ENCODE results near the gene AOC1. TPM values are rescaled to one million over a fixed set of nuclear protein-coding genes. Genes with fewer than 3 reads are reported as not detected.

The AOC1 gene
- total and polyA plus RNA-seq, 3 experiments from 2014 or later: not detected

- Mint-ChIP-seq H3K9me3 (peaks cover 32 to 44% (median 40%) of the 10 kb centered on the region in 5 donors), H3K36me3 (peaks cover 0 to 24% (median 0%) of the 10 kb centered on the region in 3 donors), H3K4me3 (no peak overlapping the region), H3K27ac (no peak overlapping the region), H3K27me3 (no peaks in the 10 kb centered on the region), H3K4me1 (peaks cover 22 to 34% (median 22%) of the 10 kb centered on the region in 3 donors)
- ChIA-PET CTCF (interaction anchor here (1.4 to 3.2 kb wide), 5 partner anchors 9 to 101 kb away, joined by 3 to 13 read pairs (median 4); no protein-coding TSS in a partner anchor), POLR2A (no interaction called here)
- no peak overlapping the region for H3K27ac ChIP-seq (ENCODE audit: low read depth, low read length)
- no peak for DNase-seq
- H3K36me3 ChIP-seq (ENCODE audit: insufficient read depth, low read length): no peaks in the 10 kb centered on the region
- H3K4me1 ChIP-seq (ENCODE audit: insufficient read depth, low read length): peaks cover 12% of the 10 kb centered on the region
- no peak overlapping the region for H3K4me3 ChIP-seq (ENCODE audit: low read length)
- H3K9me3 ChIP-seq (ENCODE audit: low read length): no peaks in the 10 kb centered on the region
- H3K27me3 ChIP-seq (ENCODE audit: insufficient read depth, low read length, poor library complexity, severe bottlenecking): no peaks in the 10 kb centered on the region
Observed at GRCh38 chr7:150879345-150879744, 27.0 kb downstream of the AOC1 start.

DNA sequence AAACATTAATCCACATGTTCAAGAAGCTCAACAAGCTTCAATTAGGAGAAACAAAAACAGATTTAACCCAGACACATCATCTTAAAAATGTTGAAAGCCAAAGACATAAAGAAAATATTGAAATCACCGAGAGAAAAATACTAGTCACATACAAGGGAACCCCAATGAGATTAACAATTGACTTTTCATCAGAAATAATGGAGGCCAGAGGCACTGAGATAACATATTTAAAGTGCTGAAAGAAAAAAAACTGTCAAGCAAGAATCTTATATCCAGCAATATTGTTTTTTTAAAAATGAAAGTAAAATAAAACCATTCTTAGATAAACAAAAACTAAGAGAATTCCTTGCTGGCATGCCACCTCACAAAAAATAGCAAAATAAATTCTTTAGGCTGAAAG lies 28.9 kb downstream of the AOC1 start:
- CTCF ChIA-PET: interaction anchor here (1.0 to 1.8 kb wide), 2 partner anchors 11 to 19 kb away, joined by 3 to 4 read pairs; no protein-coding TSS in a partner anchor

DNA sequence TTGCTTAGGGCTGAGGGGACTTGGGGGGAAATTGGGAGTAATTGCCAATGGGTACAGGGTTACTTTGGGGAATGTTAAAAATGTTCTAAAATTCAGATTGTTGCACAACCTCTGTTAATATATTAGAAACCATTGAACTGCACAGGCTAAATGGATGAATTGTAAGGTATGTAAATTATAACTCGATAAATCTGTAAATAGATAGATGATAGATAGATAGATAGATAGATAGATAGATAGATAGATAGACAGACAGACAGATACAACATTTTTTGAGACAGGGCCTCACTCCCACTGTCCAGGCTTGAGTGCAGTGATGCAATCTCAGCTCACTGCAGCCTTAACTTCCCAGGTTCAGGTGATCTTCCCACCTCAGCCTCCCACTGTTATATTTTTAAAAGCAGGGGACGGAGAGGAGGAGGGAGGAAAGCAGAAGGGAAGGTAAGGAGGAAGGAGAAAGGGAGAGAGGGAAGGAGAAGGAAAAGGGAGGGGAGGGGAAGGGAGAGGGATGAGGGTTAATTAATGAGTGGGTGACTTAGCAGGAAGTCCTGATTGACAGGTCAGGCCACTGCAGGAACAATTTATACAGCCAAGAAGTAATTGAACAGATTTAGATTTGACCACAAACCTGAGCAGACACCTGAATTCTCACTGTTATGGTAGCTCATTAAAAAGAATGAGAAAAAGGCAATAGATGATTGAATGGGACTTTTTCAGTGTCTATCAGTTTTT lies 38.7 kb downstream of the AOC1 start:
- Histone ChIP-seq H3K27ac (ENCODE audit: low read depth, low read length) (no peak overlapping the region), H3K36me3 (ENCODE audit: insufficient read depth, low read length) (no peaks in the 10 kb centered on the region), H3K9me3 (ENCODE audit: low read length) (no peaks in the 10 kb centered on the region), H3K4me3 (ENCODE audit: low read length) (no peak overlapping the region), H3K4me1 (ENCODE audit: insufficient read depth, low read length) (no peaks in the 10 kb centered on the region), H3K27me3 (ENCODE audit: insufficient read depth, low read length, poor library complexity, severe bottlenecking) (no peaks in the 10 kb centered on the region)
- CTCF ChIA-PET: interaction anchor here (1.0 kb wide), 1 partner anchor 9 kb away, joined by 3 read pairs; no protein-coding TSS in a partner anchor
- no peak for DNase-seq
- H3K4me1 Mint-ChIP-seq: no peaks in the 10 kb centered on the region
- no peak overlapping the region for H3K4me3 Mint-ChIP-seq
- peaks cover 0 to 10% (median 0%) of the 10 kb centered on the region in 3 donors for H3K36me3 Mint-ChIP-seq
- peaks cover 0 to 8% (median 2%) of the 10 kb centered on the region in 5 donors for H3K9me3 Mint-ChIP-seq
- POLR2A ChIA-PET: no interaction called here
- H3K27me3 Mint-ChIP-seq: peaks cover 2 to 21% of the 10 kb centered on the region in 2 donors
- no peak overlapping the region for H3K27ac Mint-ChIP-seq

More for the DNA sequence above, 28.9 kb downstream of the AOC1 start:
- Mint-ChIP-seq H3K4me1 (peaks cover 10 to 20% (median 13%) of the 10 kb centered on the region in 3 donors), H3K4me3 (no peak overlapping the region), H3K36me3 (peaks cover 0 to 32% (median 0%) of the 10 kb centered on the region in 3 donors), H3K27ac (no peak overlapping the region), H3K9me3 (peaks cover 44 to 55% (median 48%) of the 10 kb centered on the region in 5 donors), H3K27me3 (no peaks in the 10 kb centered on the region)
- Histone ChIP-seq H3K27me3 (ENCODE audit: insufficient read depth, low read length, poor library complexity, severe bottlenecking) (no peaks in the 10 kb centered on the region), H3K9me3 (ENCODE audit: low read length) (no peaks in the 10 kb centered on the region), H3K4me3 (ENCODE audit: low read length) (no peak overlapping the region), H3K27ac (ENCODE audit: low read depth, low read length) (no peak overlapping the region), H3K4me1 (ENCODE audit: insufficient read depth, low read length) (peaks cover 5% of the 10 kb centered on the region), H3K36me3 (ENCODE audit: insufficient read depth, low read length) (no peaks in the 10 kb centered on the region)
- DNase-seq: no peak
- POLR2A ChIA-PET: no interaction called here

DNA sequence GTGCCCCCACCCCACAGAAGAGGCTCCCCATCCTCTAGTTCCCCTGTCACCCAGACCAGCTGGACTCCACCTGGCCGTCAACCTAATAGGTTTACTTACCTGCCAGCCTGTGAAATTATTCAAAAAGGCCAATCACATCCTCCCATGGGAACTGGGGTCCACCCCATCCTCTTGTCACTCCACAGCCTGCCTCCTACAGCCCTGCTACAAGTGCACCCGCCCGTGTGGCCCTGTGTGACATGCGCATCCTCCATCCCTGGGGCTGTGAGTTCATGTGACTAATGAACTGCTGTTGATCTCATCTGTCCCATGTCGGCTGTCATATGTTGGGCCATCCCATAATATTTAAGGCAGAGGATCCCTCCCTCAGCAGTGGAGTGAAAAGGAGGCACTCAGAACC lies 39.4 kb downstream of the AOC1 start:
- Mint-ChIP-seq H3K4me1 (no peaks in the 10 kb centered on the region), H3K27ac (no peak overlapping the region), H3K9me3 (peaks cover 0 to 8% (median 0%) of the 10 kb centered on the region in 5 donors), H3K4me3 (no peak overlapping the region), H3K27me3 (peaks cover 6 to 28% of the 10 kb centered on the region in 2 donors), H3K36me3 (peaks cover 0 to 10% (median 0%) of the 10 kb centered on the region in 3 donors)
- peaks cover 2% of the 10 kb centered on the region for H3K27me3 ChIP-seq (ENCODE audit: insufficient read depth, low read length, poor library complexity, severe bottlenecking)
- H3K36me3 ChIP-seq (ENCODE audit: insufficient read depth, low read length): no peaks in the 10 kb centered on the region
- no peak for DNase-seq
- no peak overlapping the region for H3K27ac ChIP-seq (ENCODE audit: low read depth, low read length)
- CTCF ChIA-PET: no interaction called here
- POLR2A ChIA-PET: no interaction called here
- no peaks in the 10 kb centered on the region for H3K4me1 ChIP-seq (ENCODE audit: insufficient read depth, low read length)
- no peak overlapping the region for H3K4me3 ChIP-seq (ENCODE audit: low read length)
- H3K9me3 ChIP-seq (ENCODE audit: low read length): no peaks in the 10 kb centered on the region

DNA sequence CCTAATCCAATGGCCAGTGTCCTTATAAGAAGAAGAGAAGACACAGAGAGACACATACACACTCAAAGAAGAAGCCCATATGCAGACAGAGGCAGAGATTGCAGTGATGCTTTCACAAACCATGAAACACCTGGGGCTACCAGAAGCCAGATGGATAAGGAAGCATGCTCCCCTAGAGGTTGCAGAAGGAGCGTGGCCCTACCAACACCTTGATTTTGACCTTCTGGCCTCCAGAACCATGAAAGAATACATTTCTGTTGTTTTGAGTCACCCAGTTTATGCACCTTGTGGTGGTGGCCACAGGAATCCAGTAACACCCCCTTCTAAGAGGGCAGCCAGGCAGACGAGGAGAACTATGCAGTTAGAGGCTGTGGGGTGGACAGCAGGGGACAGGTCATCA lies 43.5 kb downstream of the AOC1 start:
- Histone ChIP-seq H3K27me3 (ENCODE audit: insufficient read depth, low read length, poor library complexity, severe bottlenecking) (peaks cover 10% of the 10 kb centered on the region), H3K9me3 (ENCODE audit: low read length) (no peaks in the 10 kb centered on the region), H3K4me3 (ENCODE audit: low read length) (no peak overlapping the region), H3K36me3 (ENCODE audit: insufficient read depth, low read length) (no peaks in the 10 kb centered on the region), H3K27ac (ENCODE audit: low read depth, low read length) (no peak overlapping the region), H3K4me1 (ENCODE audit: insufficient read depth, low read length) (peaks cover 8% of the 10 kb centered on the region)
- Mint-ChIP-seq H3K4me1 (peaks cover 5 to 15% (median 8%) of the 10 kb centered on the region in 3 donors), H3K27me3 (peaks cover 25 to 67% of the 10 kb centered on the region in 2 donors), H3K4me3 (no peak overlapping the region), H3K27ac (peak overlapping the region in 1 of 8 donors; percentile 33), H3K9me3 (peaks cover 0 to 6% (median 0%) of the 10 kb centered on the region in 5 donors), H3K36me3 (peaks cover 0 to 6% (median 0%) of the 10 kb centered on the region in 3 donors)
- POLR2A ChIA-PET: no interaction called here
- CTCF ChIA-PET: no interaction called here
- no peak for DNase-seq

DNA sequence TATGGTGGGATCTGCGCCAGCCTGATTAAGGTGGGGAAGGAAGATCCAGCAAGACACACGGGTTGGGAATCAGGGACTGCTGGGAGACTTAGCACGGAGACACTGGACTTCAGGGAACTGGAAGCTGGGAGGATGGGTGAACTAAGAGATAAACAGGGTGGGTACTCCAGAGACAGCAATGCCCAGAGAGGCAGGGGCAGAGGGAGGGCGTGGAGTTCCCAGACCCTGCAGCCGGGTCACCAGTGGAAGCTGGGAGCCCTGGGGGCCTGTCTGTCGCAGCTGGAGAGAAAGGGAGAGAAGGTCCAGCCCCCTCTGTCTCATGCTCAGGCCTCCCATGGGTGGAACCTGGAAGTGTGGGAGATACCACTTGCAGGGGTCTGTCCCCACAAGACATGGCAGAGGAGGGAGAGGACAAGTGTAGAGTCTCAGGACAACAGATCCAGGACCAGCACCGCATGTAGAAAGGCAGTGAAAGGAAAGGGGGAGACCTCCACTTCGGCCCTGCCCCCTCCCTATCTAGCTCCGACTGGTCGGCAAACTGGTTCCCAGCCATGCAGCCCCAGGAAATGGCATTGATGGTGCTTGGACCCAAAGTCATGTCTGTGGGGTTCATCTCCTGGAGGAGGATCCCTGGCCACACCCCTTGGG lies 44.4 kb downstream of the AOC1 start:
- H3K36me3 ChIP-seq (ENCODE audit: insufficient read depth, low read length): no peaks in the 10 kb centered on the region
- Mint-ChIP-seq H3K4me1 (peaks cover 5 to 15% (median 8%) of the 10 kb centered on the region in 3 donors), H3K36me3 (peaks cover 0 to 6% (median 0%) of the 10 kb centered on the region in 3 donors), H3K9me3 (peaks cover 0 to 6% (median 0%) of the 10 kb centered on the region in 5 donors), H3K4me3 (no peak overlapping the region), H3K27me3 (peaks cover 28 to 75% of the 10 kb centered on the region in 2 donors), H3K27ac (no peak overlapping the region)
- H3K4me3 ChIP-seq (ENCODE audit: low read length): no peak overlapping the region
- ChIA-PET CTCF (no interaction called here), POLR2A (no interaction called here)
- no peak for DNase-seq
- H3K9me3 ChIP-seq (ENCODE audit: low read length): no peaks in the 10 kb centered on the region
- H3K27me3 ChIP-seq (ENCODE audit: insufficient read depth, low read length, poor library complexity, severe bottlenecking): peaks cover 13% of the 10 kb centered on the region
- peaks cover 8% of the 10 kb centered on the region for H3K4me1 ChIP-seq (ENCODE audit: insufficient read depth, low read length)
- H3K27ac ChIP-seq (ENCODE audit: low read depth, low read length): no peak overlapping the region

- Mint-ChIP-seq H3K27ac (peak overlapping the region in 1 of 8 donors; percentile 4), H3K9me3 (peaks cover 0 to 6% (median 0%) of the 10 kb centered on the region in 5 donors), H3K27me3 (peaks cover 33 to 81% of the 10 kb centered on the region in 2 donors), H3K4me3 (peak overlapping the region in 3 of 7 donors; percentile 29 to 75 (median 32)), H3K4me1 (peaks cover 5 to 15% (median 8%) of the 10 kb centered on the region in 3 donors), H3K36me3 (peaks cover 0 to 6% (median 0%) of the 10 kb centered on the region in 3 donors)
- no peaks in the 10 kb centered on the region for H3K9me3 ChIP-seq (ENCODE audit: low read length)
- ChIA-PET CTCF (interaction anchor here (0.7 to 4.0 kb wide), 31 partner anchors 9 to 270 kb away, joined by 3 to 29 read pairs (median 5); partner anchors contain the start of genes ATG9B, GBX1 and NOS3), POLR2A (no interaction called here)
- DNase-seq: no peak
- peaks cover 8% of the 10 kb centered on the region for H3K4me1 ChIP-seq (ENCODE audit: insufficient read depth, low read length)
- no peaks in the 10 kb centered on the region for H3K36me3 ChIP-seq (ENCODE audit: insufficient read depth, low read length)
- no peak overlapping the region for H3K4me3 ChIP-seq (ENCODE audit: low read length)
- peaks cover 13% of the 10 kb centered on the region for H3K27me3 ChIP-seq (ENCODE audit: insufficient read depth, low read length, poor library complexity, severe bottlenecking)
- H3K27ac ChIP-seq (ENCODE audit: low read depth, low read length): no peak overlapping the region
Observed at GRCh38 chr7:150897502-150898474, 45.5 kb downstream of the AOC1 start.

Data from CD8-positive, alpha-beta memory T cell (primary cell).